ENCODE results near the gene WDR93. TPM values are rescaled to one million over a fixed set of nuclear protein-coding genes. Genes with fewer than 3 reads are reported as not detected.

Gene WDR93
- total and polyA plus RNA-seq, 8 donors = 0.20 to 2.1 (median 1.4) TPM

- H3K9me3 ChIP-seq = no peaks in the 10 kb centered on the region
- no peak for TF ChIP-seq CTCF (IDR thresholded peaks at IDR 0.05)
- H3K36me3 ChIP-seq = no peaks in the 10 kb centered on the region
- no peak for DNase-seq
- intact Hi-C loops (cut with DNase I) = no loop called here
- peaks cover 8 to 32% of the 10 kb centered on the region in 2 donors for H3K27me3 ChIP-seq
- ATAC-seq = no peak
- H3K4me1 ChIP-seq = peaks cover 4 to 17% of the 10 kb centered on the region in 2 donors
- no peak overlapping the region for H3K27ac ChIP-seq
- H3K4me3 ChIP-seq = no peak overlapping the region
These were observed 63.9 kb downstream of the WDR93 start for GRCh38 chr15:89754361-89755154.

GRCh38 chr15:89755701-89756100 lies 65.1 kb downstream of the WDR93 start:
- intact Hi-C loops (cut with DNase I) = no loop called here
- Histone ChIP-seq H3K4me3 (no peak overlapping the region), H3K27ac (no peak overlapping the region), H3K4me1 (peaks cover 6 to 12% of the 10 kb centered on the region in 2 donors), H3K9me3 (no peaks in the 10 kb centered on the region), H3K27me3 (peaks cover 0 to 21% of the 10 kb centered on the region in 2 donors), H3K36me3 (no peaks in the 10 kb centered on the region)
- DNase-seq = no peak
- no peak for ATAC-seq
- no peak for TF ChIP-seq CTCF (IDR thresholded peaks at IDR 0.05)

- TF ChIP-seq CTCF (IDR thresholded peaks at IDR 0.05) = no peak
- intact Hi-C loops (cut with DNase I) = no loop called here
- no peak overlapping the region for H3K27ac ChIP-seq
- H3K4me1 ChIP-seq = peaks cover 5 to 11% of the 10 kb centered on the region in 2 donors
- DNase-seq (no peak), ATAC-seq (no peak)
- no peak overlapping the region for H3K4me3 ChIP-seq
- no peaks in the 10 kb centered on the region for H3K36me3 ChIP-seq
- no peaks in the 10 kb centered on the region for H3K9me3 ChIP-seq
- peaks cover 0 to 11% of the 10 kb centered on the region in 2 donors for H3K27me3 ChIP-seq
These were observed 66.3 kb downstream of the WDR93 start for GRCh38 chr15:89756897-89757296.

GRCh38 chr15:89758283-89758682 lies 67.7 kb downstream of the WDR93 start:
- ATAC-seq (no peak), DNase-seq (no peak)
- H3K9me3 ChIP-seq = no peaks in the 10 kb centered on the region
- no peak overlapping the region for H3K27ac ChIP-seq
- intact Hi-C loops (cut with DNase I) = no loop called here
- TF ChIP-seq CTCF (IDR thresholded peaks at IDR 0.05) = no peak
- H3K4me3 ChIP-seq = no peak overlapping the region
- H3K4me1 ChIP-seq = peaks cover 5 to 11% of the 10 kb centered on the region in 2 donors
- peaks cover 0 to 7% of the 10 kb centered on the region in 2 donors for H3K27me3 ChIP-seq
- H3K36me3 ChIP-seq = no peaks in the 10 kb centered on the region

- no peaks in the 10 kb centered on the region for H3K9me3 ChIP-seq
- intact Hi-C loops (cut with DNase I) = no loop called here
- no peak overlapping the region for H3K27ac ChIP-seq
- DNase-seq = no peak
- H3K4me3 ChIP-seq = no peak overlapping the region
- peaks cover 5 to 16% of the 10 kb centered on the region in 2 donors for H3K4me1 ChIP-seq
- H3K36me3 ChIP-seq = no peaks in the 10 kb centered on the region
- no peaks in the 10 kb centered on the region for H3K27me3 ChIP-seq
- TF ChIP-seq CTCF (IDR thresholded peaks at IDR 0.05) = no peak
- no peak for ATAC-seq
These were observed 68.4 kb downstream of the WDR93 start for GRCh38 chr15:89758981-89759380.
